HG02938 (cell line): ENCODE data around the gene SLC26A11.
A peak's percentile ranks its signal among the peaks of the same experiment; 100 is the strongest.

ENCODE experiments used
- ATAC-seq: cut with Tn5 transposase; IDR thresholded peaks from one replicate; pipeline ENCODE4 v1.9.1; 2021; ENCODE audit warnings: mild to moderate bottlenecking, moderate library complexity; ENCODE audit not compliant: unreplicated experiment

Gene SLC26A11

DNA sequence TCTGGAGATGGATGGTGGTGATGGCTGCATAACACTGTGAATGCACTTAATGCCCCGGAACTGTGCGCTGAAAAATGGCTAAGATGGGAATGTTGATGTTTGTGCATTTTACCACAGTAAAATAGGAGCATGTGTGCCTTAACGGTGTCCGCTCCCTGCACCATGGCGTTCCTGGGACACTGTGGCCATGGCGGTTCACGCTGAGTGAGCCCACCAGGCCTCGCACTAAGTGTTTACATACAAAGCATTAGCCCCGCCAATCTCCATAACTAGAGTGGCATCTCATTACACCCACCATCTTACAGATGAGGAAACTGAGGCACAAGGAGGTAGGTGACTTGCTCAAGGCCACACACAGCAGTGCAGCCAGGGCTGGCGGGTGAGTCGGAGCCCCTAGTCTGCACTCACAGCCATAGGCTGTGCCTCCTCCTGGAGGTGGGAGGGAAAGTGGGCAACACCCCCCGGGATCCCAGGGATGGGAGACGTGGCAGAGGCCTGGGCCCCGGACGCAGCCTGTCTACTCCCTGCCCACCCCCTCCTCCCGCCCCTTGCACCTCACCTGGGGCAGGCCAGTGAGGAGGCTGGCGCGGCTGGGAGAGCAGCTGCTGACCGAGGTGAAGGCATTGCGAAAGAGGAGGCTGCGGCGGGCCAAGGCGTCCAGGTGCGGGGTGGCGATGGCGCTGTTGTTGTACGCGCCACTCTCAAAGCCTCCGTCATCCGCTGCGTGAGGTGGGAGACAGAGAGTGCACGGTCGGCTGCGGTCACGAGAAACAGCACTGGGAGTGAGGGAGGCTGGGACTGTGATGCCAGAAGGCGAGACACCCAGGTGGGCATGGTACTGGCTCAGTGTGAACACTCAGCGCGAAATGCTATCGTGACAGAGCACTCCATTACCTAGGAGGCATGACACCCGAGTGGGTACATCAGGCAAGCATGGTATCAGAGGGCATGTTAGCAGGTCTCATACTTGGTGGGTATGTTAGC lies 3.5 kb upstream of the SLC26A11 start:
- no peak for ATAC-seq

DNA sequence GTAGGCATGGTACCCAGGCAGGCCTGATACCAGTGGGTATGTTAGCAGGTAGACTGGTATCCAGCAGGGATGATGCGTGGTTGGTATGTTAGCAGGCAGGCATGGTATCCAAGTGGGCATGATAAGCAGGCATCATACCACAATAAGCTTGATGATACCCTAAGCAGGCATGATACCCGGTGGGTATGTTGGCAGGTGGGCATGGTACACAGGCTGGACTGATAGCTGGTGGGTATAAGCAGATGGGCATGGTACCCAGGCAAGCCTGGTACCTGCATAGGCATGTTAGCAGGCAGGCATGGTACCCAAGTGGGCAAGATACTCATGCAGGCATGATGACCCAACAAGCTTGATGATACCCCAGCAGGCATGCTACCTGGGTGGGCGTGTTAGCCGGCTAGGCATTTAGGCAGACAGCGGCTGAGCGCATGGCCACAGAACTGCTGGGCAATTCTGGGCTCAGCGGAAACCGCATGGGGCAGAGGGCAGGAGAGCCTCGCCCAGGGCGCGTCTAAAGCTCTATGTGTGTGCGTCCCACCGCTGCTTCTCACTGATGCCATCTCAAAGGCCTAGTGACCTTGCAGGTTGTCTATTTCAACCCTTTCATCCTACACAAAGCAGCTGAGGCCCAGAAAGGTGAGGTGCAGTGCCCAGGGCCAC lies 2.4 kb upstream of the SLC26A11 start:
- no peak for ATAC-seq

- ATAC-seq = no peak
Observed at GRCh38 chr17:80218391-80218790, 1.8 kb upstream of the SLC26A11 start.

GRCh38 chr17:80219013-80219762 lies 1.0 kb upstream of the SLC26A11 start:
- peak; percentile 73 for ATAC-seq

DNA sequence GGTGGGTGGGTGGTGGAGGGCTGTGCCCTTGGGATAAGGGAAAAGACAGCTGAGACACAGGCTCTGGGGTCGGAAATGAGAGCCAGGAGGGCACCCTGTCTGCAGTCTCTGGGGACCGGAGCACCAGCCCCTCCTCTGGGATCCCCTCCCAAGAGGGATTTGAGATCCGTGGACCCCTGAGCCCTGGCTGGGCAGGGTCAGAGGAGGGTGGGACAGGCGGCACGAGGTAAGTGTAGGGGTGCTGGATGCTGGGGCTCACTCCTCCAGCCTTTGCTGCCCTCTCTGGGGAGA lies 519 bp upstream of the SLC26A11 start:
- ATAC-seq = no peak

DNA sequence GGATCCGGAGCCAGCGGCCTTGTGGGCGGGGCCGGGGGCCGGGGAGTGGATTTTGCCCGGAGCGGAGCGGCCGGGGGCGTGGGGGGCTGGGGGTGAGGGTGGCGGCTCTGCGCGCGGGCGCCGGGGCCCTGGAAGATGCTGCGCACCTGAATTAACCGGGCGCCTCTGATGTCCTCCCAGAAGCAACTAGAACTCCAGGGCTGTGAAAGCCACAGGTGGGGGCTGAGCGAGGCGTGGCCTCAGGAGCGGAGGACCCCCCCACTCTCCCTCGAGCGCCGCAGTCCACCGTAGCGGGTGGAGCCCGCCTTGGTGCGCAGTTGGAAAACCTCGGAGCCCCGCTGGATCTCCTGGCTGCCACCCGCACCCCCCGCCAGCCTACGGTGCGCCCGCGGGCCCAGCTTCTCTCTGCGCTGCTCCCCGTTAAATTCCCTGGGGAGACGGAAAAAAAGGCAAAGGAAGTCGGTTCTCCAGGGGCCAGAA lies 549 bp downstream of the SLC26A11 start:
- no peak for ATAC-seq

- ATAC-seq = no peak
Observed at GRCh38 chr17:80221351-80222105, 1.3 kb downstream of the SLC26A11 start.

- no peak for ATAC-seq
Observed at GRCh38 chr17:80222376-80223141, 2.3 kb downstream of the SLC26A11 start.

DNA sequence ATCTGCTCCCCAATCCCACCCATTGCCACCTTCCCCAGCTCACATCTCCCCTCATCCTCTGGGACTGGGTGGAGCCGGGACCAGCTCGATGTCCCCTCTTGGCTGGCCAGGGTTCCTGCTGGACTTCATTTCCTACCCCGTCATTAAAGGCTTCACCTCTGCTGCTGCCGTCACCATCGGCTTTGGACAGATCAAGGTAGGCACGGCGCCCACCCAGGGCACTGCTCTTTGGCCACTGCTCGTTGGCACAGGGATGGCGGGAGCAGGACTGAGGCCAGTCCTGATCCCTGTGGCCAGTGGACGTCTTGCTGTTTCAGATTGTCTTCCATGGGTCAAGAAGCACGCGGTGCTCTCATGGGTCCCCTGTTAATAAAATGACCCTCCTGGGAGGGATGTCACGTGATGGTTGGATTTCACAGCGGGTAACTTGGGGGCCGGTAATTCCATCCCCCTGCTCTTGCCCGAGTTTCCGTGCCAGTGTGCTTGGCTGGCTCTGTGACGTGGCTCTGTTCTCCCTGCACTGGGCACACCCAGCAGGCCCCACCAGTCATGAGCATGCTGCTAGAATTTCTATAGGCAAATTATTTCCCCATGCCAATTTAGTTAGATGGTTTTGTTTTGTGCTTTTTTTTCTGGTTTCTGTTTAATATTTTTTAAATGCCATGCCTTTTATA lies 3.1 kb downstream of the SLC26A11 start:
- no peak for ATAC-seq

DNA sequence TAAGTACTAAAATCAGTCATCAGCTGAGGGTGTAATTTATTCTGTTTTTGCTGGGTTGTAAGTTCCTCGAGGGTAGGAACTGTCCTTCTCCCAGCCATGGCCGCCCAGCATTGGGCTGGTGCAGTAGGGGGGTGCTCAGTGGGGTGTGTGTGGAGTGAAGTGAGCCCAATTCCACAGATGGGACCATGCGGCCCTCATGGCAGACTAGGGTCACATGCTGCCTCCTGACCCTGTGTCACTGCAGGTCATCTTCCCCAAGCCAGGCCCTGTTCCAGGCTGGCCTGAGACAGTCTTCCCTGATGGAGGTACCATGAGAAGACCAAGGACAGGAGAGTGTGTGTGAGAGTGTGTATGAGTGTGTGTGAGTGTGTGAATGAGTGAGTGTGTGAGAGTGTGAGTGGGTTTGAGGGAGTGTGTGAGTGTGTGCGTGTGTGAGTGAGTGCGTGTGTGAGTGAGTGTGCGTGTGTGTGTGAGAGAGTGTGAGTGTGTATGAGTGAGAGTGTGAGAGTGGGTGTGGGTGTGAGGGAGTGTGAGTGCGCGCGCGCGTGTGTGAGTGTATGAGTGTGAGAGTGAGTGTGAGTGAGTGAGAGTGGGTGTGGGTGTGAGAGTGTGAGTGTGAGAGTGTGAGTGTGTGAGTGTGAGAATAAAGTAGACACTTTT lies 3.7 kb downstream of the SLC26A11 start:
- ATAC-seq = no peak

DNA sequence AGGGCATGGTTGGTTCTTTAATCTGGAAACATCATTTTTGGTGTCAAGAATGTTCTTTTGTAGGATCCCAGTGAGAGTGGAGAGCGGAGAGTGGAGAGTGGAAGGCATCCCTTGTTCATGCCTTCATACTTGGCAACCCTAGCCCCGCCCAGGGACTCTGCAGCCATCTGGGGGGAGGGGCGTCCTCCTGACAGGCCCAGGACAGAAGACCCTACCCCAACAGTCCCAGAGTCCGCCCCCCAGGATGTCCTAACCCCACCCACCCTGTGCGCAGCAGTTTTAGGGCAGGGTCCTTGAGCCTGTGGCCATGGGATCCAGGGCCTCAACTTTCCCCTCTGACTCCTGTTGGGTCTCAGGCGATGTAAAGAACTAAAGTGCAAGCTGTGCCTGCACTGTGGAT lies 4.5 kb downstream of the SLC26A11 start:
- no peak for ATAC-seq

DNA sequence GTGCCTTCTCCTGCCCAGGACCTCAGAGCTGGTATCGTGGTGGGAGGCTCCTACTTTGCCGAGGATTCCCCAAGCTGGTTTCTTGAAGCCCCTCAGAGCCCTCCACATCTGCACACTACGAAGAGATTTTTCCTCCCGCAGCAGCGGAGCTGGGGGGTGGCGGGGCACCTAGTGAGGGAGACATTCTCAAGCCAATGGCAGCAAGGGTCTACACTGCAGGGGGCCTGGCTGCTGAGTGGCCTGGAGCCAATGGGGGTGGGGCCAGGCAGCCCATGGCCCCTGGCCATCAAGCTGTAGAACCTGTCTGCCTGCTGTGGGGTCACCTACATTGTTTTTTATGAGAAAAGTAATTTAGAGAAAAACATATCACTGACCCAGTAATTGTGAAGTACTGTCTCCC lies 5.0 kb downstream of the SLC26A11 start:
- ATAC-seq = no peak

- no peak for ATAC-seq
Observed at GRCh38 chr17:80227156-80227555, 6.9 kb downstream of the SLC26A11 start.

GRCh38 chr17:80227666-80228065 lies 7.4 kb downstream of the SLC26A11 start:
- no peak for ATAC-seq

GRCh38 chr17:80228477-80228876 lies 8.2 kb downstream of the SLC26A11 start:
- no peak for ATAC-seq

DNA sequence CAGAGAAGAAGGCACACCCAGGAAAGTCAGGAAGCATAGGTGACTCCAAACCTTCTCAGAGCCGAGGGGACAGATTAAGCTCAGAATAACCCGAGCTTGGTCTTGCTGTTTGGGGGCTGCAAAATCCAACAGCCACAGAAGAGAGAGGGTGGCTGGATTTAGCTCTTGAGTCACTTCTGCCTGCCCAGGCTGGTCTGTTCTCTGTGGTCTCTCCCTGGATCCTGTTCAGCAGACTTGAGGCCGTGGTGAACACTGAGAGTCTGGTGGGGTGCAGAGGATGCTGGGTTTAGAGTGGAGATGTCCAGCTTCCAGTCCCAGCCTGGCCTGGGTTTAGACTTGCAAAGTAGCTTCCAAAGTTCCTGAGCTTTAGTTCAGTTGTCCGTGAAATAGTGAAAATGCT lies 8.8 kb downstream of the SLC26A11 start:
- ATAC-seq = no peak

GRCh38 chr17:80232438-80232837 lies 12.2 kb downstream of the SLC26A11 start:
- no peak for ATAC-seq

- ATAC-seq = no peak
Observed at GRCh38 chr17:80233202-80233601, 13.0 kb downstream of the SLC26A11 start.

GRCh38 chr17:80236911-80237310 lies 16.7 kb downstream of the SLC26A11 start:
- ATAC-seq = no peak
